Effector CD4-positive, alpha-beta T cell (primary cell): Measurements from ENCODE around the gene OGT.
"Not testable (repeated sequence)": the region's sequence is repeated elsewhere in the genome, so short reads cannot be mapped to it uniquely, and the experiment has no call there.

Source experiments
- DNase-seq: peaks from one replicate; pipeline ENCODE4 v3.0.0-alpha.2; 2020

OGT gene

DNA sequence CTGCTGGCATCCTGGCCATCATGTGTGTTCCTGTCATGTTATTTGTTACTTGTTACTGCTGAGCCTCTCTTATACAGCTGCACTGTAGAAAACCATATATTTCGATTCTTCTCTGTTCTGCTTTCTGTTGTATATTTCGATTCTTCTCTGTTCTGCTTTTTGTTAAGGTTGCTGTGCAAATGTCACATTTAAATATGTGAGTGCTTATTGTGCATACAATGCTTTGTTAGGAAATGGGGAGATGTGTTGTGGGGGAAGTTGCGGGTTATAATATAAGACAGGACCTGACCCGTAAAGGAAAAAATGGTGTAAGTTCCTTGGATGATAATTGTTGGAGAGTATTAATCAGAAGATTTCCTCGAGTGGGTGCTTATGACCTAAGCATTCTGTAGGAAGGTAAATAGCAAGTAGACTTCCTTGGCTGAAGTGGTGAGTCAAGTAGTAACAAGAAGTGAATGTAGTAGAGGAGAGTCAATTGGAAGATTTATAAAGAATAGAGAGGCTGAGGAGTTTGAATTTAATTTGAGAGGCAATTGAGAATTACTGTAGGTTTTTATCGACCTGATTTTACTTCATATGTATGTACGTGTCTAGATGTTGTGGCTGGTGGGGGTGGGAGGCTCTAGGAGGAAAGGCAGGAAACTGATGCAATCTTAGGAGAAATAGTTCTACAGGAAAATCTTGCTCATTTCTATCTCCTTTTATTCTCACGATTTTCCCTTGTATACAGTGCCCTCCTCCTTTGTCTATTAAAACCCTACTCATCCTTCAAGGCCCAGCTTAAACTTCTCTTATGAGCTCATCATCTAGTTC lies 8.5 kb downstream of the OGT start:
- DNase-seq = no peak

DNA sequence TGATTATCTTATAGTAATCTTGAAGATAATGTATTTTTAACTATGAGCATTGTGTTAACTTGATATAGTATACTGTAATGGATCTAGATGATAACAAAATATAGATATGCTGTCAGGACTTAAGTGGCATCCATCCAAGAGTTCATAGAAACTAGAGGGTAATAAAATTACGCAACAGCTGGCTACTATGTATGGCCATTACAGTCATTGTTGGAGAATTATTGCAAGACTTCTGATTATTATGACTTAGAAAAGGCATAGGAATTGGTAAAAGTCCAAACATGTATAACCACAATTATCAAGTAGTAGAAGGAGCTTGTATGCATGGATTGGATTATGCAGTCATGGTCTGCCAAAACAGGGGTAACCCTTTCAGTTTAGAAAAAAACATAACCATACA lies 9.5 kb downstream of the OGT start:
- DNase-seq = no peak

DNA sequence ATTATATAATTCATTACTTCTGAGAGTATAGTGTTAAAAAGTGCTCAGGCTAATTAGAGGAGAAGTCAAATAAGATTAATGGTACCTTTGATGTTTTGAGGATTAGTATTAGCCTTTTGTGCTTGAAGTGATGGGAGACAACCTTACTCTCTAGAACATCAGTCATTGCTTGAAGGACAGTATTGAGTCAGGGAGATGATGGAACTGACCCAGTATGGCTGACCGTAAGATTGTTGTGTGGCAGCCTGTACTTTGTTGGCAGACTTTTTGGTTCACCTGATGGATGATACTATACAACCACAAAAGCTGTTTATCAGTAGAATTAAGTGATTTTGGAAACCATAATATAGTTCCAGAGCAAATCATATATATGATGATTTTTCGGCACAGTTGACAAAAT lies 9.9 kb downstream of the OGT start:
- DNase-seq = no peak

DNA sequence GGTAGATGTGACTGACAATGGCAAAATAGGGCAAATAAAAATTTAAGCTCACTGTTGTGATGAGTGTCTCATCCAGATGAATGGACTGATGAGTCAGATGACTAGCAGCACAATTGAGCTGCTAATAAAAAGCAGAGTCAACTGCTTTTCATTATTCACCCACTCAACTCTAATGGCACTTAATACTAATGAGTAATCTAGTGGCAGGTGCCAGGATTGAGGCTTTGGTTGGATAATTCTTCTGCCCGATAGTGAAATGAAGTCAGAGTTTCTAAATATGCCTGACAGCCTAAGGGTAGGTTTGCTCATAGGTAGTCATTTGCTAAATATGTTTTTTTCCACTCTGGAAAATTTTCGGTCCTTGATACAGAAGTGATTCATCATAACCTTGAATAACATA lies 10.4 kb downstream of the OGT start:
- no peak for DNase-seq

DNA sequence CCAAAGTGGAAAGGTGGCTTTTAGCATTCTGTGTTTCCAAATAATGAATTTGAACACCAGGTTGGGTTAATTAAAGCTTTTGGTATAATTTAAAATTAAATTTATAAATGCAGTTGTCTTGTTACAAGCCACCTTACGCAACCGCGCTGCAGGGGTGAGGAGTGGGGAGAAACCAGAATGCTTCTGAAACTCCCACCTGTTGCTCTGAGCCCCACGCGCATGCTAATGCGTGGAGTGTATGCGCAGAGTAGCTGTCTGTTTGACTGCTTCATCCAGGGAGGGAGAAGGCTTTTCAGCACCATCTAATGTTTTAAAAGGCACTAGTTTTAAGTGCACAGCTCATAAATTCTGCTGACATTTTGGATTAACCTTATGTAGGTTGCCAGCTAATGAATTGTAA lies 12.5 kb downstream of the OGT start:
- no peak for DNase-seq

DNA sequence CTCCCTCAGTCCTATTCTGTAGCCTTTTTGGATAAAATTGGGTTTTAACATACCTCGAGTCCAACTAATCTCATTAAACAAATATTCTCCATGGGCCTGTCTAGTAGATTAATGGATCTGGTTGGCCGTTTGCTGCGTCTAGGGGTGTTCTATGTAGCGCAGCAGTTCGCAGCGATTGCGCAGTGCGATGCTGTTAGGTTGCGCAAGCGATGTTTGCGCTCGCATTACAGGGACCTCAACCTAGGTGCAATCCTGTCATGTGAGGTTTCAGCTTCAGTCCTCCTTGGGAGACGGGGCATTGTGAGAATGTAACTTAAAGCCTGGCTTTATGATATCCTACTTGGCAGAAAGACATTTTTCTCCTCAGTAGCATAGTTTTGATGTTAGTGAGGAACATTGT lies 14.0 kb downstream of the OGT start:
- DNase-seq = no peak

DNA sequence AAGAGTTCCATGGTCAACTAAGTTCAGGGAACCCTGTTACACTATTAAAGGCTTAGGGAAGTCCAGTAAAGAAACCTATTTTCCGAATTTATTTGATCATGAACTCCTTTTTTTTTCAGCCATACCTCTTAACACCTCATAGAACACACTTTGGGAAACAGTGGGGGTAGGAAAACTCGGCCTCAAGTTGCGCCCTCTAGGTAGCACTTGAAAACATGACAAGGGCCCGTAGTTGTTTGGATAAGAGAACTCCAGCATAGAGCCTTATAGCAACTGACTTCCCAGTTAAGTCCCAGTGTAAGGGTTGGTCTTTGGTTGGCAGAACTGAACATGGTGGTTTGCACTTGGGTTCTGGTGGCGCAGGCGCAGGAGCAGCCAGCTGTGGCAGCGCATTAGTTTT lies 14.4 kb downstream of the OGT start:
- no peak for DNase-seq

DNA sequence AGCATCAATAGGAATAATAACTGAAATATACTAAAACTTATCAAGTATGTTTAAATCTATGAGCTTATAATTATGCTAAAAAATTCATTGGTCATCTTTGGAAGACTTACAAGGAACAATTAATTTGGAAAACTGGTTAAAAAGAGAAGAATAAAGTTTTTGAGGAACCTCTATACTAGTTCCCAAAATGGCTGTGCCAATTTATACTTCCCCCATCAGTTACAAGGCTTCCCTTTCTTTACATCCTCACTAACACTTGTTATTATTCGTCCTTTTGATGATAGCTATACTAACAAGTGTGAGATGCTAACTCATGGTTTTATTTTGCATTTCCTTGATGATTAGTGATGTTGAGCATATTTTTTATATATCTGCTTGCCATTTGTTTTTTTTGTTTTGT lies 17.1 kb downstream of the OGT start:
- DNase-seq = no peak

DNA sequence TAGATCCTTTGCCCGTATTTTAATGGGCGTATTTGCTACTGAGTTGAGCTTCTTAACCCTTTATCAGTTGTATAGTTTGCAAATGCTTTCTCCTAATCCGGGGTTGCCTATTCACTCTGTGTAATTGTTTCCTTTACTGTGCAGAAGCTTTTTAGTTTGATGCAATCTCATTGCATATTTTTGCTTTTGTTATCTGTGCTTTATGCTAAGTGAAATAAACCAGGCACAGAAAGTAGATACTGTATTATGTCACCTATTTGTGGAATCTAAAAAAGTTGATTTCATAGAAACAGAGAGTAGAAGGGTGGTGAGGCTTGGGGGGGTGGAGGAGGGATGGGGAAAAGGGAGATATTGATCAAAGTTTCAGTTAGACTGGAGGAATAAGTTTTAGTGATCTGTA lies 17.7 kb downstream of the OGT start:
- DNase-seq = no peak

DNA sequence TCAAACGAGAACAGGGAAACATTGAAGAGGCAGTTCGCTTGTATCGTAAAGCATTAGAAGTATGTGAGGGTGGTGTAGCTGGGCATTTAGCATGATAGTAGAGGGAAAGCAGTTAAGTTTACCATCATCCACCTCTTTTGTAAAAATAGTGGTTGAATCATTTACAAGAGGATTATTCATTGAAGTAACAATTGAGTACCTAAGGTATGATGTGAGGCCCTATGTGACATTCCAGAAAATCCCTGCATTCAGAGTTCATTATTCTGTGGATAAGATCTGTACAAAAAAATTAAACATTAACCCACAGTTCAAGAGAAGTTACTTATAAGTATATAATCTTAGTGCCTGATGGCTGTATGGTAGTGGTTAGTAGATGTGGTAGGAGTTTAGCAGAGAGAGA lies 23.1 kb downstream of the OGT start:
- no peak for DNase-seq

DNA sequence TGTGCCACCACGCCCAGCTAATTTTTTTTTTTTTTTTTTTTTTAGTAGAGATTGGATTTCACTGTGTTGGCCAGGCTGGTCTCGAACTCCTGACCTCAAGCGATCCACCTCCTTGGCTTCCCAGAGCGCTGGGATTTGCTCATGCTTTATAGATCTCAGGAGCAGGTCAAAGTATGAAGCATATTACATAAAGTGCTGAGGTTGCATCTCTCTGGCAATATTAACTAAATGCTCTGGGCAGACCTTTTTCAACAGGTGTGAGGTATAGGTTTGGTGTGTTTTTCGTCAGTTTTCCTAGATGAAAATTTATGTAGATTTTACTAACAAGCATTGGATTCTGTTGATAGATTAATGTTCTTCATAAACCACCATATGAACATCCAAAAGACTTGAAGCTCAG lies 26.0 kb downstream of the OGT start:
- no peak for DNase-seq

DNA sequence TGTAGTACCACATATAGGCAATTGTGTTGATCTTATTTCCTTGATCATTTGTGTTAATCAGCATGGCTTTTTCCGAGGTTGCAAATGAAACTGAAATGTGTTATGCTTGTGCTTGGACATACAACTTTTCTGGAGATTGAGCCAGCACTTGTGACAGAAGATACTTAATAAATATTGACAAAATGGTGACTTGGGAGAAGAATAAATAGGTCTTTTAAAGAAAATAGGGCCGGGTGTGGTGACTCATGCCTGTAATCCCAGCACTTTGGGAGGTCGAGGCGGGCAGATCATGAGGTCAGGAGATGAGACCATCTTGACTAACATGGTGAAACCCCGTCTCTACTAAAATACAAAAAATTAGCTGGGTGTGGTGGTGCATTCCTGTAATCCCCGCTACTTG lies 26.9 kb downstream of the OGT start:
- DNase-seq = not testable (repeated sequence)

DNA sequence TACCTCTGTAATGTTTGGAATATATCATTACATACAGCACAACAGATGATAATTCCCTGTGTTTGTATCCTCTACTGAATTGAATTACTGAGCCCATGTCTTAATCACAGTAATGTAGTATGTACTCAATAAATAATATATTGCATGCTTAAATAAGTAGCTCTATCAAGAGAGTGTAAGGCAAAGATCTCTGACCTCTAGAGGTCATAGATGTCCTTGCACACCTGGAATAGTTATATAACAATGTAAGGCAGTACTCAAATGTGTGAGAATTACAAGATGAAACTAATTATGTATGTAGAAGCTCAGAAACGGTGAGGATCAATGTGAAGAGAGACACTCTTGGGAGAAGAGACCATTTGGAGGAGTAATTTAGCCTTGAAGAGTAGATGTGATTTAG lies 31.0 kb downstream of the OGT start:
- DNase-seq = no peak

DNA sequence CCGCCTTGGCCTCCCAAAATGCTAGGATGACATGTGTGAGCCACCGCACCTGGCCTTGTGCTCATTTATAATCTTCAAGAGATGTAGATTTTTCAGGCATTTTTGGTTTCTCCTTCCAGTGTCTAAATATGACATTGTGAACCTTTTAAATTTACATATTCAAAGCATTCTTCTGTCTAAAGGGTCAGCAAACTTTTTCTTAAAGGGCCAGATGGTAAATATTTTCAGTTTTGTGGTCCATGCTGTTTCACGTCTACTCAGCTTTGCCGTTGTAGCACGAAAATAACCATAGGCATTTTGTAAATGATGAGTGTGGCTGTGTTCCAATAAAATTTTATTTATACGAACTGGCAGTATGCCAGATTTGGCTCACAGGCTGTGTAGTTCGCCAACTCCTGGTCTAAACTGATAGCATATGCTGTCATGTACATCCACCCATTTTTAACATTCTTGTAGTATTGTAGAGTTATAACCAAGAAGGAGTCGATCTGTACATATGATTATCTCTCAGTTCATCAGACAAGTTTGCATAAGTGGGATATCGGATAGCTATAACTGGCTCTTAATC lies 32.7 kb downstream of the OGT start:
- DNase-seq = no peak

DNA sequence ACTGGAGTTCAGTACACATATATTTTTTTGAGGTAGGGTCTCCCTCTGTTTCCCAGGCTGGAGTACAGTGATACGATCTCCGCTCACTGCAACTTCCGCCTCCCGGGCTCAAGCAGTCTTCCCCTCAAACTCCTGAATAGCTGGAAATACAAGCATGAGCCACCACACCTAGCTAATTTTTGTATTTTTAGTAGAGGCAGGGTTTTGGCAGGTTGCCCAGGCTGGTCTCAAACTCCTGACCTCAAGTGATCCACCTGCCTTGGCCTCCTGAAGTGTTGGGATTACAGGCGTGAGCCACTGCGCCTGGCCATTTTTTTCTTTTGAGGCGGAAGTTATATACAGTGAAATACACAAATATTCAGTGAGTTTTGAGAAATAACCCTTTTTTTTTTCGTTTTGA lies 38.5 kb downstream of the OGT start:
- DNase-seq = not testable (repeated sequence)

DNA sequence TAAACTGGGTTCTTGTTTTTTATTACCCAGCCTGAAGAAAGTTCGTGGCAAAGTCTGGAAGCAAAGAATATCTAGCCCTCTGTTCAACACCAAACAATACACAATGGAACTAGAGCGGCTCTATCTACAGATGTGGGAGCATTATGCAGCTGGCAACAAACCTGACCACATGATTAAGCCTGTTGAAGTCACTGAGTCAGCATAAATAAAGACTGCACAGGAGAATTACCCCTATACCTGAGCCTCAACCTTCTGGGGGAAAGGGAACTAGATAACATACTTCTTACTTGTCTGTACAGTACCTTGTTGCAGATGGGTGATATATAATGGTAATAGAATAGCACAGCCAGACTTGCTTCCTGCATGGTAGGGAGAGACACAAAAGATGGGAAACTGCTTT lies 40.7 kb downstream of the OGT start:
- DNase-seq = no peak

DNA sequence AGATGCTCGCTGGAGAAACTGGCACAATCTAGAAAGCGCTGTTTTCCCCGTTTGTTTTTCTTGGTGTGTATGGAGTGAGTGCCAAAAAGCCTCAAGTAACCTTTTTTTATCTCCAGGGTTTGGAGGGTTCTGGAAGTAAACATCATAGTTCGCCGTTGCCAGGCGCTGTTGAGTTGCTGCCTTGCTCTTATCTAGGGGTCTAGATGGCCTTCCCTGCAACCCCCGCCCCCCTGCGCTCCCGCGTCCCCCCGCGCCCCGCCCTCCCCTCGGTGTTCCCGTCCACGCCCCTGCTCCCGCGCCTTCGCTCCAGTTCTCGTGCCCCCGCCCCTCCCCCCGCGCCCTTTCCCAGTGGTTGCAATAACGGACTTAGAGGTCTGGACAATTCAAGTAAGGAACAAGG lies 44.8 kb downstream of the OGT start:
- no peak for DNase-seq

DNA sequence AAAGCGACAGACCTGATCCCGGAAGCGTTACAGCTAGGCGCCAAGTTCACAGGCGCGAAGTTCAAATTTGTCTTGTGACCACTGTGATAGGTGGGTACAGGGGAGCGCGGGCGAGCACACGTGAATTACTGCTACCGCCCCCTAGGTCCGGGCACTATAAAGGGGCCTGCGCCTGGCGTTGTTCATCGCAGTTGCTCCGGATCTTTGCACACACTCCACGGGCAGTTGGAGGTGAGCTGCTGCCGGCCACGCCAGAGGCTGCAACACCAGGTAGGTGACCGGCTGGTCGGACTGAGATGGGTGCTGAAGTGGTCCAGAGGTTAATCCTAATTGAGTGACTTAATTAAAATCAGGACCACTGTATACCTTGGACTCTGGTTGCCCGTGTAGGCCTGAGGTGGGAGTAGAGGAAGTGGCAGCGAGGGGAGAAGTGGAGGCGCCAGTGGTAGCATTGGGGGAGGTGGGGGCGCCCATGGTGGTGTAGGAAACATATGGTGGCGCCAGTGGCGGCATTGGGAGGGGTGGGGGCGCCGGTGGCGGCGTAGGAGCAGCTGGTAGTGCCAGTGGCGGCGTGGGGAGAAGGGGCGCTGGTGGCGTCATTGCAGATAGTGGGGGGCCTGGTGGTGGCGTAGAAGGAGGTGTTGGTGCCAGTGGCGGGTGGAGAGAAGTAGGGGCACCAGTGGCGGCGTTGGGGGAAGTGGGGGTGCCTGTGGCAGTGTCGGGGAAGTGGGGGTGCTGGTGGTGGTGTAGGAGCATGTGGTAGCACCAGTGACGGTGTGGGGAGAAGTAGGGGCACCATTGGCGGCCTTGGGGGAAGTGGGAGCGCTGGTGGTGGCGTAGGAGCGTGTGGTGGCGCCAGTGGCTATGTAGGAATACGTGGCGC lies 45.6 kb downstream of the OGT start, which contains the start of gene GCNA:
Gene GCNA (plus strand): TSS at position 185 of the 883 bp plus-strand sequence. CDS start 2,385 bp downstream, outside the sequence.
- no peak for DNase-seq

DNA sequence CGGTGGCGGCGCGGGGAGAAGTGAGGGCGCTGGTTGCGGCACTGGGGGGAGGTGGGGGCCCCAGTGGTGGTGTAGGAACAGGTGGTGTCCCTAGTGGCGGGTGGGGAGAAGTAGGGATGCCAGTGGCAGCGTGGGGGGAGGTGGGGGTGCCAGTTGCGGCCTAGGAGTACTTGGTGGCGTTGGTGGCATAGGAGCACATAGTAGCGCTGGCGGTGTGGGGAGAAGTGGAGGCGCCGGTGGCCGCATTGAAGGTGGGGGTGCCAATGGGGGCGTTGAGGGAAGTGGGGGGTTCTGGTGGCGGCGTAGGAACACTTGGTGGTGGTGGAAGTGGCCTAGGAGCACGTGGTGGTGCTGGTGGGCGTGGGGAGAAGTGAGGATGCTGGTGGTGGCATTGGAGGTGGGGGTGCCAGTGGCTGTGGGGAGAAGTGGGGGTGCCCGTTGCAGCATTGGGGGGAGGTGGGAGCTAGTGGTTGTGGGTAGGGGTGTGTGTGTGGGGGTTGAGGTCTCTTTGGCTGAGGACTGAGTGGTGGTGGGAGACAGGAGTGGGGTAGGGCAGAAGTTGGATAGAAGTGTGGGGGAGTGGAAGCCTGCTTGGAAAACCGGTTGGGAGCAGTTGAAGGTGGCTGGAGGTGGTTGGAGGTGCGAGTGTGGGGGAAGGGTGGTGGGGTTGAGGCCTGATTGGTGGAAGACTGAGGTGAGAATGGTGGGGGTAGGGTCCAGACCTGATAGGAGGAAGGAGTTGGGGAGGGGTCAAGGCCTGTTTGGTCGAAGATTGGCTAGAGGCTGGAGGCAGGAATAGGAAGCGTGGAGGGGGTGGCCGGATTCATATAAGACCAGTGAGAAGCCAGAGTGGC lies 46.5 kb downstream of the OGT start:
- no peak for DNase-seq

DNA sequence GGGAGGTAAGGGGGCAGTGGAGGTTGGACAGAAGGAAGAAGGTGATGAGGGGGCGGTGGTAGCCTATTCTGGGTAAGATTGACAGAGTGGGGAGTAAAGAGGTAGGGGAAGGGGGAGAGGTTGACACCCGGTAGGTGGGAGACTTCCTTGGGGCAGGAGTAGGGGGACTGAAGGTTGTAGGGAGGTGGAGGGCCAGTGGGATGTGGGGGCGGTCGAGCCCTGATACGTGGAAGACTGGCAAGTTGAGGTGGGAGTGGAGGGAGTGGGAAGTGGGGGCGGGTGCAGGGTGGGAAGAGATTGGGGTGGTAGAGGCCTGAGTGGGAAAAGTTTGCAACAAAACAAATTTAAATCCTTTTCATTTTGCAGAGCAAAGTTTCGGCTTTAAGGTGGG lies 47.1 kb downstream of the OGT start:
- DNase-seq = no peak

DNA sequence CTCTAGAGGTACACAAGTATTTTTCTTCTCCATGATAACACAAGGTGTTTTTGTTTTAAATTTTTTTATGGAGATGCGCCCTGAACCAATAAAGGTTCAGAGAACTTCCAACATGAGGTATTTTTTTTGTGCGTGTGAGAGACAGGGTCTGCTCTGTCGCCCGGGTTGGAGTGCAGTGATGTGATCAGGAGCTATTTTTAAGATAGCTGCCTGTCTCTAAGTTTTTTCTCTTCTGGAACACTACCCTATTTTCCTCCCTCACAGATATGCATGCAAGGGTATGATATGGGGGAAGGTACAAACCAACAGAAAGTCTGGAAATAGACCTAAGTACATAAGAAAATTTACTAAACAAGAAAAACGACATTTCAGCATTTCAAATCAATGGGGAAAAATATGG lies 48.3 kb downstream of the OGT start:
- no peak for DNase-seq

DNA sequence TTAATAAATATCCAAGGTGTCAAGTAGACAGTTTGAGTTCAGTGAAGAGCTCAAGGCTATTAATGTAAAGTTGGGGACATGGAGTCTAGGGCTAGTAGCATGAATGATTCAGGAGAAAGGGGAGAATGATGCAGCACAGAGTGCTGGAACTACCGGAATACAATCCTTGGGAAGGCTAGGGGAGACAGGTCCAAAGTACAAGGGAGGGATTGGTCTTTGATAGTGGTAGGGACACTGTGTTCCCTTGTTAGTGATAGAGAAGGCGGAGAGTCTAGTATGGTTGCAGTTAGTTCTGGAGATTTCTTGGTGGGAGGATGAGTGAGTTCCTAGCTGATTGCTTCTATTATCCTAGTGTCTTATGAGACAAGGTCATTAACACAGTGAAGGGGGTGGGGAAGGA lies 54.0 kb downstream of the OGT start:
- no peak for DNase-seq

DNA sequence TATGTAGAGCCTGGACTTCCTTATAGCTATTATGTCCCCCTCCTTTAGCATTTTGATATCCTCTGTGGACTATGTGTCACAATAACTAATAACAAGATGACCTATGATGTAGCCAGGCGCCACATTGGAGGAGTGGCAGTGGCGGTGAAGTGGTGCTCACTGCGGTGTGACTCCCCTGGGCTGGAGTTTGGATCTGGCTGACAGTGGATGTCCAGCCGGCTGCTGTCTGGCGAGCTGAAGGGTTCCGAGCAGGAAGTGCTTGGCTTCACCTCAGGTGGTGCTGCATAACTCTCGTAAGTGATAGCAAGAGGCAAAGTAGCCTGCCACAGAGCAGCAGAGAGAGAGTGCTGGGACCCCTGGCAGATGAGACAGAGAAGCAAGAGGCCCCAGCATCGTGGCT lies 60.3 kb downstream of the OGT start:
- not testable (repeated sequence) for DNase-seq
